SK-N-SH (cell line): ENCODE results near the gene EMX1. TPM values are rescaled to one million over a fixed set of nuclear protein-coding genes. Genes with fewer than 3 reads are reported as not detected.
A peak's percentile ranks its signal among the peaks of the same experiment; 100 is the strongest.

Experiments
- CTCF ChIA-PET: fragments of 300-600, 350-600 bp; formaldehyde crosslinking; extraction: SDS; loops from one replicate; lab custom pipeline; 2021; lab: Yijun Ruan, JAX
- POLR2A ChIA-PET: fragments of 350-600 bp; sonication (Branson Sonifier 250); formaldehyde crosslinking; extraction: SDS; loops from one replicate; lab custom pipeline; 2020; ENCODE audit warnings: antibody characterized with exemption, inconsistent platforms; lab: Yijun Ruan, JAX
- DNase-seq: peaks from one replicate; pipeline ENCODE4 v3.0.0; 2012
- H2AFZ ChIP-seq: fragments of 200-600 bp; sonication (generic); 2 replicates; pipeline ENCODE4 v1.8.1; 2016; ENCODE audit warnings: antibody characterized with exemption, mild to moderate bottlenecking, low read depth
- H3F3A ChIP-seq: fragments of 200-600 bp; sonication (generic); replicated peaks from 2 replicates; pipeline ENCODE3; 2016; ENCODE audit warnings: antibody characterized with exemption, mild to moderate bottlenecking; ENCODE audit not compliant: insufficient read depth
- H3K27ac ChIP-seq, 2 experiments: fragments of 200-500 bp in 1 of 2; fragments of 200-600 bp in 1 of 2; sonication (Bioruptor generic) in 1 of 2; sonication (generic), shearing (Covaris generic) in 1 of 2; 2 replicates each; pipeline versions ENCODE4 v1.5.1 to v1.6.1; 2014 to 2016; ENCODE audit warnings: low read depth in 2 of 2, inconsistent platforms in 1 of 2, low read length in 1 of 2, mild to moderate bottlenecking in 1 of 2, mixed read lengths in 1 of 2
- H3K27me3 ChIP-seq: fragments of 200-600 bp; sonication (generic), shearing (Covaris generic); 2 replicates; pipeline ENCODE4 v1.6.1; 2016; ENCODE audit warnings: mixed run types; ENCODE audit not compliant: insufficient read depth
- H3K36me3 ChIP-seq, 2 experiments: fragments of 200-500 bp in 1 of 2; fragments of 200-600 bp in 1 of 2; sonication (Bioruptor generic) in 1 of 2; sonication (generic) in 1 of 2; replicated peaks in 1 of 2; 2 replicates each; pipeline versions ENCODE3 to v1.5.1; 2014 to 2016; ENCODE audit warnings: low read length in 1 of 2, mild to moderate bottlenecking in 1 of 2; ENCODE audit not compliant: insufficient read depth in 2 of 2, control insufficient read depth in 1 of 2
- H3K4me1 ChIP-seq, 2 experiments: fragments of 200-500 bp in 1 of 2; fragments of 200-600 bp in 1 of 2; sonication (Bioruptor generic) in 1 of 2; sonication (generic), shearing (Covaris generic) in 1 of 2; 2 replicates each; pipeline versions ENCODE4 v1.5.1 to v1.6.1; 2014 to 2016; ENCODE audit warnings: low read depth in 1 of 2, low read length in 1 of 2, mixed run types in 1 of 2; ENCODE audit not compliant: insufficient read depth in 2 of 2, control insufficient read depth in 1 of 2
- H3K4me2 ChIP-seq: fragments of 200-600 bp; sonication (generic), shearing (Covaris generic); 2 replicates; pipeline ENCODE4 v1.6.1; 2017; ENCODE audit warnings: mixed run types
- H3K4me3 ChIP-seq, 2 experiments: fragments of 200-500 bp in 1 of 2; fragments of 200-600 bp in 1 of 2; sonication (Bioruptor generic) in 1 of 2; sonication (generic), shearing (Covaris generic) in 1 of 2; 2 replicates each; pipeline versions ENCODE4 v1.5.1 to v1.8.1; 2014 to 2016; ENCODE audit warnings: low read depth in 2 of 2, inconsistent platforms in 1 of 2, low read length in 1 of 2, mild to moderate bottlenecking in 1 of 2, mixed read lengths in 1 of 2, moderate library complexity in 1 of 2
- H3K79me2 ChIP-seq: fragments of 200-600 bp; sonication (generic); 2 replicates; pipeline ENCODE4 v1.8.1; 2017; ENCODE audit warnings: mild to moderate bottlenecking; ENCODE audit not compliant: insufficient read depth
- H3K9ac ChIP-seq: fragments of 200-600 bp; sonication (generic); 2 replicates; pipeline ENCODE4 v1.6.1; 2017; ENCODE audit warnings: mixed run types
- H3K9me2 ChIP-seq: fragments of 200-600 bp; sonication (generic); 2 replicates; pipeline ENCODE4 v1.6.1; 2017; ENCODE audit warnings: mixed run types
- H3K9me3 ChIP-seq: fragments of 200-600 bp; sonication (generic); 2 replicates; pipeline ENCODE4 v1.6.1; 2017; ENCODE audit warnings: mixed run types, mild to moderate bottlenecking, moderate library complexity
- H4K20me1 ChIP-seq: fragments of 200-600 bp; sonication (generic); 2 replicates; pipeline ENCODE4 v1.6.1; 2017; ENCODE audit warnings: mild to moderate bottlenecking, mixed run types; ENCODE audit not compliant: insufficient read depth
- CHD2 ChIP-seq: fragments of 150-350 bp; IDR thresholded peaks from 2 replicates; pipeline ENCODE4 v1.6.1; 2018; ENCODE audit warnings: low read length; ENCODE audit not compliant: partially characterized antibody
- EP300 ChIP-seq, 2 experiments: IDR thresholded peaks; 2 replicates each; pipeline versions ENCODE4 v1.4.0 to v1.6.1; 2012; ENCODE audit warnings: borderline replicate concordance in 1 of 2, low read depth in 1 of 2, low read length in 1 of 2
- EZH2phosphoT487 ChIP-seq: fragments of 200-600 bp; sonication (generic); IDR thresholded peaks from 2 replicates; pipeline ENCODE4 v1.6.1; 2017; ENCODE audit warnings: low read depth, mixed run types, mild to moderate bottlenecking, antibody characterized with exemption, moderate library complexity, borderline replicate concordance
- GABPA ChIP-seq: IDR thresholded peaks from 2 replicates; pipeline ENCODE4 v1.4.0; 2012; ENCODE audit warnings: low read depth, mild to moderate bottlenecking
- IRF3 ChIP-seq: fragments of 150-350 bp; IDR thresholded peaks from 2 replicates; pipeline ENCODE4 v1.6.1; 2016; ENCODE audit warnings: mild to moderate bottlenecking, low read depth, low read length
- JUND ChIP-seq: IDR thresholded peaks from 2 replicates; pipeline ENCODE4 v1.4.0; 2012
- MAX ChIP-seq: IDR thresholded peaks from 2 replicates; pipeline ENCODE4 v1.4.0; 2012; ENCODE audit warnings: low read depth
- MXI1 ChIP-seq: IDR thresholded peaks from 2 replicates; pipeline ENCODE4 v1.6.1; 2012; ENCODE audit warnings: mild to moderate bottlenecking, low read depth, low read length, improper control_type of control experiment
- RAD21 ChIP-seq: IDR thresholded peaks from 2 replicates; pipeline ENCODE4 v1.6.1; 2012; ENCODE audit warnings: mild to moderate bottlenecking, low read length
- RCOR1 ChIP-seq: fragments of 150-350 bp; IDR thresholded peaks from 2 replicates; pipeline ENCODE4 v1.6.1; 2017; ENCODE audit warnings: antibody characterized with exemption, low read length
- SMC3 ChIP-seq: IDR thresholded peaks from 2 replicates; pipeline ENCODE4 v1.6.1; 2012; ENCODE audit warnings: low read depth, low read length, improper control_type of control experiment
- TAF1 ChIP-seq: IDR thresholded peaks from 2 replicates; pipeline ENCODE4 v1.6.1; 2012; ENCODE audit warnings: low read depth, mild to moderate bottlenecking, low read length, moderate library complexity, borderline replicate concordance
- TCF12 ChIP-seq: IDR thresholded peaks from 2 replicates; pipeline ENCODE4 v1.4.0; 2012
- USF2 ChIP-seq: fragments of 150-350 bp; IDR thresholded peaks from 2 replicates; pipeline ENCODE4 v1.6.1; 2017; ENCODE audit warnings: antibody characterized with exemption, low read length, low read depth, borderline replicate concordance
- WGBS: methylation state at CpG from one replicate; pipeline ENCODE4 v1.1.6; 2017; ENCODE audit warnings: low lambda C conversion rate; 5-methylcytosine and 5-hydroxymethylcytosine counted together
- polyA plus RNA-seq, 3 experiments: library from polyadenylated mRNA; depleted of rRNA; stranded (reverse); fragments of >200 nt; gene quantifications; 2 replicates each; pipeline ENCODE4 v1.2.3, GENCODE V29; 2012

EMX1 gene
- not detected in 2 replicates for polyA plus RNA-seq (2012; rRNA removed)
- not detected in 2 replicates for polyA plus RNA-seq (2012; cell fraction: cytosol; rRNA removed)
- polyA plus RNA-seq (2012; cell fraction: nucleus; rRNA removed), result not detected in 2 replicates

GRCh38 chr2:72917138-72917876 lies at the start of gene EMX1:
Gene EMX1, plus strand, starts transcription at chr2:72917519. Its CDS starts 334 bp downstream, at chr2:72917853.
- Histone ChIP-seq H3K36me3 (no peaks in the 10 kb centered on the region), H3K4me2 (peak within 1 kb of the TSS; percentile 57; the same call in 1 of the 2 replicates), H3K4me1 (peaks cover 7 to 13% of the 10 kb centered on the region in 2 experiments; a peak in 2 of 4 replicates), H3K27ac (no peak within 1 kb of the TSS), H3K9me3 (no peaks in the 10 kb centered on the region), H3K9me2 (no peaks in the 10 kb centered on the region), H3K9ac (no peak within 1 kb of the TSS), H4K20me1 (peaks cover 29% of the 10 kb centered on the region), H3K27me3 (peaks cover 92% of the 10 kb centered on the region), H3F3A (no peaks in the 10 kb centered on the region), H3K79me2 (no peaks in the 10 kb centered on the region), H3K4me3 (no peak within 1 kb of the TSS), H2AFZ (no peak within 1 kb of the TSS)
- peak; percentile 77 for DNase-seq
- WGBS, result 6% methylated on average over 17 of the region's 82 CpGs
- TF ChIP-seq EZH2phosphoT487 (0 out of 2 replicates have a peak, but pooled peaks have one; percentile 3), JUND (no peak)
- ChIA-PET CTCF (interaction anchor here (0.8 to 4.3 kb wide), 8 partner anchors 21 to 260 kb away, joined by 3 to 35 read pairs (median 5); partner anchors contain the start of gene SPR), POLR2A (no interaction called here)

- Histone ChIP-seq H3K4me1 (no peaks in the 10 kb centered on the region), H3K79me2 (no peaks in the 10 kb centered on the region), H3K4me2 (no peak overlapping the region), H3F3A (no peaks in the 10 kb centered on the region), H3K27ac (no peak overlapping the region), H3K27me3 (no peaks in the 10 kb centered on the region; the same call in 1 of the 2 replicates), H3K9me2 (no peaks in the 10 kb centered on the region), H3K4me3 (no peak overlapping the region), H3K9me3 (no peaks in the 10 kb centered on the region), H3K9ac (no peak overlapping the region), H2AFZ (no peak overlapping the region), H3K36me3 (no peaks in the 10 kb centered on the region), H4K20me1 (no peaks in the 10 kb centered on the region)
- CTCF ChIA-PET, result interaction anchor here (1.1 to 1.9 kb wide), 2 partner anchors 9 to 16 kb away, joined by 3 to 11 read pairs; partner anchors contain the start of gene SPR
- 9% methylated on average over 1 of the region's 1 CpG for WGBS
- POLR2A ChIA-PET, result no interaction called here
- TF ChIP-seq MAX (no peak), EP300 (IDR thresholded peaks at IDR 0.05; ENCODE audit: borderline replicate concordance in 1 of 2, low read depth in 1 of 2, low read length in 1 of 2) (no peak), RAD21 (no peak), TAF1 (no peak), MXI1 (no peak), GABPA (no peak), CHD2 (no peak), JUND (no peak), SMC3 (no peak), RCOR1 (no peak), TCF12 (no peak), USF2 (no peak), IRF3 (no peak)
- DNase-seq, result no peak
Measured at GRCh38 chr2:72871060-72871459, 46.3 kb upstream of the EMX1 start.
